ENCODE results near the gene TMEM91.

Gene TMEM91

GRCh38 chr19:41411100-41411967 lies 35.0 kb downstream of the TMEM91 start:
- no peak for DNase-seq (ENCODE audit: low read depth)

GRCh38 chr19:41411968-41412265 lies 35.6 kb downstream of the TMEM91 start:
- DNase-seq (ENCODE audit: low read depth), result no peak

GRCh38 chr19:41412953-41413352 lies 36.6 kb downstream of the TMEM91 start:
- DNase-seq (ENCODE audit: low read depth), result no peak

DNA sequence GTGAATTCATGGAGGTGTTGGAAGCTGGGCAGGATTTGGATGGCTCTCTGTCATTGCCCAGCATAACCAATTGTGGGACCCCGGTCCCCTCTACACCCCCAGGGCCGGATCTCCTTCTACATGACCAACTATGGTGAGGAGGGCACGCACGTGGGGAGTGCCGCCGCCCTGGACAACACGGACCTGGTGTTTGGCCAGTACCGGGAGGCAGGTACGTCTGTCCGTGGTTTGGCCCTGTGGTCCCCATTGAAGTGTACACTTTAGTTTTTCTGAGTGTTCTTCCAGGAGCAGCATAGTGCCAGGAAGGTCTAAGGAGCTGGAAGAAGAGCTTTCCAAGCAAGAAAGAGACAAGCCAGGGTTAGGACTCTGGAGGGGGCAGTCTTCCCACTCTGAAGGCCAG lies 37.6 kb downstream of the TMEM91 start:
- DNase-seq (ENCODE audit: low read depth), result no peak

GRCh38 chr19:41414461-41414860 lies 38.1 kb downstream of the TMEM91 start:
- DNase-seq (ENCODE audit: low read depth), result no peak

DNA sequence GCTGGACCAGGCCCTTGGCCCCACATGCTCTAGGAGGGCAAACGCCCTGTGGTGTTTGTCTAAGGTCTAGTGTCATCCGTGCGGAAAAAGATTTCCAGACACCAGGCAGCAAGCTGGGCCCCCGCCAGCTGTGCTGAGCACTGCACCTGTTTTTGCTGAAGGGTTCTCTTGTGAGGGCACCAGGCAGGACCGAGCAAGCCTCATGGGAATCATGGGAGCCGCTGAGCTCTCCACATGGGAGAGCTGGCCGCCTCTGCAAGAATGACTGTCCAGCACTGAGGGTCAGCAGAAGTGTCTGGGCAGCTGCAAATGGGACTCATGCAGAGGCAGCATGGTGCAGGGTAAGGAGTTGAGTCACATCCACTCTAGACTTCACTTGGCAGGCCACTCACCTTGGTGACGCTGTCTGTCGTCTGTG lies 38.8 kb downstream of the TMEM91 start:
- DNase-seq (ENCODE audit: low read depth), result no peak

- DNase-seq (ENCODE audit: low read depth), result no peak
Measured at GRCh38 chr19:41416194-41416674, 39.9 kb downstream of the TMEM91 start.

DNA sequence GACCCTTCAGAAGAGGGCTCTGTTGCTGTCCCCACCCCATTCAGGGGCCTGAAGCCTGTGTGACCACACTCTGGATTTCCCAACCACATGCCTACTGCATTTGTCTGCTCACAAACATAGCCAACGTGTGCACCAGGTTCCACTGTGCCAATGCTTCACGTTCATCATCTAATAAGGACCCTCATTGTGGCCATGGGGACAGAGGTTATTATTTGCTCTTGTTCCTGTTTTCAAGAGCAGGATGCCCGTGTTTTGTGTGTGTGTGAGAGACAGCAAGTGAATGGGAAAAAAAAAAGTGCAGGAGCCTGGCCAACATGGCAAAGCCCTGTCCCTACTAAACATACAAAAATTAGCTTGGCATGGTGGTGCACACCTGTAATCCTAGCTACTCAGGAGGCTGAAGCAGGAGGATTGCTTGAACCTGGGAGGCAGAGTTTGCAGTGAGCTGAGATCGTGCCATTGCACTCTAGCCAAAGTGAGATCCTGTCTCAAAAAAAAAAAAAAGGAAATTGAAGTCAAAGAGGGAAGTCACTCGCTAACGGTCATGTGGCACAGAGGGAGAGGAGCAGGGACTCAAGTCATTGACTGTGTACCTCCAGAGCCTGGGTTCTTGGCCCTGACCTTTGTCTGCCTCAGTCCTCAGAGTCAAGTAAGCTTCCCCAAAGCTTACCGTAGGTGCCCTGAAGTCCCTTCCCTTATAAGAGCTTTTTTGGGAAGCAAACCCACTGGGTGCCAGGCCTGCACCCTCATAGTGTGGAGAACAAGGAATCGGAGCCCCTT lies 44.0 kb downstream of the TMEM91 start:
- no peak for DNase-seq (ENCODE audit: low read depth)

DNA sequence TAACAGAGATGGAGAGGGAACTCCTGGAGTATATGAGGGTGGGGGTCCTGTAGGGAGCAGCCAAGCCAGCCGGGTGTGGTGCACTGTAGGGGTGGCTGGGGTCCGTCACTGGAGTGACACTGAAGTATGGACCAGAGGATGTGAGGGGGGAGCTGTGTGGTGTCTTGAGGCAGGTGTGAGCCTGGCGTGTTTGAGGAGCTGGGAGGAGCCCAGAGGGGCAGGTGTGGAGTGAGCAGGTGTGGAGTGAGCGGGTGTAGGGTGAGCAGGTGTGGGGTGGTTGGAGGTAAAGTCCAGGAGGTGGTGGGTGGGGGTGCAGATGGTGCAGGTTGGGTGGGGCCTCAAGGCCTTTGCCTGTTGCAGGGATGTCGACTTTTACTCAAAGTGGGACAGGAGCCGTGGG lies 45.0 kb downstream of the TMEM91 start:
- DNase-seq (ENCODE audit: low read depth), result no peak

- no peak for DNase-seq (ENCODE audit: low read depth)
Measured at GRCh38 chr19:41421973-41422372, 45.6 kb downstream of the TMEM91 start.

GRCh38 chr19:41422456-41422855 lies 46.1 kb downstream of the TMEM91 start:
- DNase-seq (ENCODE audit: low read depth), result no peak

DNA sequence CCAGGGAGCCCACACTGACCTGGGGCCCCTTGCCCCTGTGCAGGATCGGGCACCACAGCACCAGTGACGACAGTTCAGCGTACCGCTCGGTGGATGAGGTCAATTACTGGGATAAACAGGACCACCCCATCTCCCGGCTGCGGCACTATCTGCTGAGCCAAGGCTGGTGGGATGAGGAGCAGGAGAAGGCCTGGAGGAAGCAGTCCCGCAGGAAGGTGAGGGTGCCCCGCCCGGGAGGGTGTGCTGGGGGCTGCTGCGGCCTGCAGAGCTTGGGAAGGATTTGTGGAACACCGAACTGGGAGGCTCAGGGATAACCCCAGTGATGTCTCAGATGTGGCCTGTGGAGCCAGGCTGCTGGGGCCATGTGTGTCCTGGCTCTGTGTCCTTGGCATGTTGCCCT lies 46.6 kb downstream of the TMEM91 start:
- DNase-seq (ENCODE audit: low read depth), result no peak

DNA sequence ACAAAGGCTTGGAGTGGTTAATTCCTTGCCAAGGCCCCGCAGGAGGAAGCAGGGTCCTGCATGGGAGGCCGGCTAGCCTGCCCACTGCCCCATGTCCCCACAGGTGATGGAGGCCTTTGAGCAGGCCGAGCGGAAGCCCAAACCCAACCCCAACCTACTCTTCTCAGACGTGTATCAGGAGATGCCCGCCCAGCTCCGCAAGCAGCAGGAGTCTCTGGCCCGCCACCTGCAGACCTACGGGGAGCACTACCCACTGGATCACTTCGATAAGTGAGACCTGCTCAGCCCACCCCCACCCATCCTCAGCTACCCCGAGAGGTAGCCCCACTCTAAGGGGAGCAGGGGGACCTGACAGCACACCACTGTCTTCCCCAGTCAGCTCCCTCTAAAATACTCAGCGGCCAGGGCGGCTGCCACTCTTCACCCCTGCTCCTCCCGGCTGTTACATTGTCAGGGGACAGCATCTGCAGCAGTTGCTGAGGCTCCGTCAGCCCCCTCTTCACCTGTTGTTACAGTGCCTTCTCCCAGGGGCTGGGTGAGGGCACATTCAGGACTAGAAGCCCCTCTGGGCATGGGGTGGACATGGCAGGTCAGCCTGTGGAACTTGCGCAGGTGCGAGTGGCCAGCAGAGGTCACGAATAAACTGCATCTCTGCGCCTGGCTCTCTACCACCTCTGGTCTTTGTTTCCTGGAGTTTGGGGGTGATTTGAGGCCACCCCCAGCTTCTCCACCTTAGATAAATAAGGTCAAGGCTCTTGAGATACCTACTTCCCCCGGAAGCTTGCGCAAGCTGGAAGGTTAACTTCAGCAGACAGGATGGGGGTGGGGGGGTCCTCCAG lies 48.2 kb downstream of the TMEM91 start:
- no peak for DNase-seq (ENCODE audit: low read depth)

- no peak for DNase-seq (ENCODE audit: low read depth)
Measured at GRCh38 chr19:41425174-41426115, 49.1 kb downstream of the TMEM91 start.

GRCh38 chr19:41426116-41426841 lies 49.9 kb downstream of the TMEM91 start:
- no peak for DNase-seq (ENCODE audit: low read depth)

DNA sequence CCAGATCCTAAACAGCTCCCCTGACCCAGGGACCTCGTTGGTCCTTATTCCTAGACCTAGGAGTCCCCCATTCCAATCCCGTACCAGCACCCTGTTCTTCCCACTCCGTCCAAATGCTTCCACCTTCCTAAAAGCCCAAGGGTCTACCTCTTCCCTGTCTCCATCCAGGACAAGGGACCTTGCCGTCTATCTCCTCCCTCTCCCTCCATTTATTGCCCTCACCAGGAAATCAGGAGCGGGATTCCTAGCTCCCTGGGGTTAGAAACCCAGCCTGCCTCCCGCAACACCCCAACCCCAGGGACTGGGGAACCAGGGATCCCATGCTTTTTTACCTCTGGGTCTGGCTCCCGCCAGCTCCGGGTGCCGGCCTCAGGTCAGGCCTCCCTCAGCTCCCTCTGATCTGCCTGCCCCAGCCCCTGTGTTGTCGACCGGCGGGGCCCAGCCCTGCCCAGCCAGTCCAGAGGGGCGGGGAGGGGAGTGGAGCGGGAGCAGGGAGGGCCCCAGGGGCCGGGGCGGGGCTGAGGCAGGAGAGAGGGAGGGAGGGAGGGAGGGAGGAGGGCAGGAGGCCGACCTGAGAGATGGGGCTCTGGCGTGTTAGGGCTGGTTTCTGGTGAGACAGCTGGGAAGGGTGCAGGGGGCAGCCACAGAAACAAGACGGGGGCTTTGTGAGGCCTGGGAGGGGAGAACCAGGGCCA lies 50.8 kb downstream of the TMEM91 start, which contains the start of gene B3GNT8:
Gene B3GNT8, minus strand, starts transcription at position 423 of the 695 bp plus-strand sequence. CDS start 596 bp downstream, outside the sequence.
- no peak for DNase-seq (ENCODE audit: low read depth)

DNA sequence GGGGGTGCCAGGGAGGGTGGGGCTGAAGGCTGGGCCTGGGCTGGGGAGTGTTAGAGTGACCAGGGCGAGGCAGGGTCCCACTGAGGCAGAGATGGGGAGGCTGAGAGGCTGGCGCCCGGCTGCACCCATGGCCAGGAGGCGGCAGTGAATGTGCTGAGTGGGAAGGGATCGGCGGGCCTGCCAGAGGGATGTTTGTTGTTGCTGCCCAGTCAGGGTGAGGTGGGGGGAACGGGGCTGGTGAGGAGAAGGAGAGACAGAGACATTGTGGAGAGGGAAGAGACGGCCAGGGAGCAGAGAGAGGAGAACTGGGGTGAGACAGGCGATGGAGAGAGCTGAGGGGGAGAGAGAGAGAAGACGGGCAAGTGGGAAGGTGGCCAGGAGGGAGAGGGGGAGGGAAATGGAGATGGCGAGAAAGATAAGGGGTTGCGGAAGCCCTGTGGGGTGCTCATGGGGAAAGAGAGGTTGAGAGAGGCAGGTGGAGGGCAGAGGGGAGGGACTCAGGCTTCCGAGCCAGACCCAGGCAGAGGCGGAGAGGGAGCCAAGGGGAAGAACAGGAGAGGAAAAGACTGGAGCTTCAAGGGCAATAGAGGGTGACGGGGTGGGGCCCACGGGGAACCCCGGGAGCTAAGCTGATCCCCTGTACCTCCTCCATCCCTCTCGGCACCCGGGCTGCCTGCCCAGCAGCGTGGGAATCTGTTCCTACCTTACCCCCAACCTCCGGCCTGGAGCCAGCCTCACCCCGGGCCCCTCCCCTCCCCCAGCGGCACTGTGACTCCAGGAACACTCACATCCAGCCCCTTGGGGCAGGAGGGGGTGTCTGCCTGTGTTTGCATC lies 51.5 kb downstream of the TMEM91 start:
- DNase-seq (ENCODE audit: low read depth), result no peak

DNA sequence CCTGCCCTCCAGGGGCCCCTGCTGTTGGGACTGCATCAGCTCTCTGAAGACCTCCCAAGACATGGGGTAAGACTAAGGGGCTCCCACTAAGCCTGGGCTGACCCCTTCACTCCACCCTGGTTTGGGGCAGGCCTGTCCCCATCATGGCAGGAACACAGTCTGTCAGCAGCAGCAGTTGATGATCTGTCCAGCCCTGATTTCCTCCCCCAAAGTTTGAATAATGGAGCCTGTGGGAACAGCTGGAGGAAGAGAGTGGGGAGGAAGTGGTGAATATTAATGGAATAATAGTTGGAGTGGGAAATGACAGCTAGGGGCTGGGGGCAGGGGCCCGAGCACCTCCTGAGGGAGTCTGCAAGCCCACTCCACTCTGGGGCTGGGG lies 52.1 kb downstream of the TMEM91 start:
- no peak for DNase-seq (ENCODE audit: low read depth)

- no peak for DNase-seq (ENCODE audit: low read depth)
Measured at GRCh38 chr19:41430922-41431321, 54.6 kb downstream of the TMEM91 start.

Data from T follicular helper cell (primary cell).